Adipocyte (in vitro differentiated cells): ENCODE results near the gene QSOX2.

Source experiments
- DNase-seq: peaks from one replicate; pipeline ENCODE4 v3.0.0-alpha.2; 2015; ENCODE audit warnings: low read depth
- H3K27me3 ChIP-seq: replicated peaks from 2 replicates; pipeline ENCODE4 v1.7.0; 2013; ENCODE audit warnings: mild to moderate bottlenecking, low read length, moderate library complexity; ENCODE audit not compliant: control insufficient read depth, insufficient read depth
- H3K36me3 ChIP-seq: 2 replicates; pipeline ENCODE4 v1.7.0; 2013; ENCODE audit warnings: low read length, mild to moderate bottlenecking, moderate library complexity; ENCODE audit not compliant: control insufficient read depth, insufficient read depth, severe bottlenecking
- H3K4me1 ChIP-seq: 2 replicates; pipeline ENCODE4 v1.7.0; 2013; ENCODE audit warnings: mild to moderate bottlenecking, low read length, moderate library complexity; ENCODE audit not compliant: control insufficient read depth, insufficient read depth
- H3K4me3 ChIP-seq: 2 replicates; pipeline ENCODE4 v1.7.0; 2013; ENCODE audit warnings: mild to moderate bottlenecking, low read length, moderate library complexity
- H3K9ac ChIP-seq: 2 replicates; pipeline ENCODE4 v1.7.0; 2013; ENCODE audit warnings: mild to moderate bottlenecking, low read length, moderate library complexity
- H3K9me3 ChIP-seq: 2 replicates; pipeline ENCODE4 v1.7.0; 2013; ENCODE audit warnings: mild to moderate bottlenecking, low read length, moderate library complexity; ENCODE audit not compliant: control insufficient read depth

QSOX2 gene

GRCh38 chr9:136201609-136202453 lies 43.8 kb downstream of the QSOX2 start:
- no peaks in the 10 kb centered on the region for H3K36me3 ChIP-seq
- peak; percentile 60 for DNase-seq
- peaks cover 46% of the 10 kb centered on the region for H3K27me3 ChIP-seq
- H3K9ac ChIP-seq, result no peak overlapping the region
- no peaks in the 10 kb centered on the region for H3K9me3 ChIP-seq
- no peak overlapping the region for H3K4me3 ChIP-seq
- no peaks in the 10 kb centered on the region for H3K4me1 ChIP-seq

- DNase-seq, result no peak
- Histone ChIP-seq H3K4me1 (no peaks in the 10 kb centered on the region), H3K9me3 (no peaks in the 10 kb centered on the region), H3K4me3 (no peak overlapping the region), H3K27me3 (peaks cover 53% of the 10 kb centered on the region), H3K9ac (no peak overlapping the region), H3K36me3 (no peaks in the 10 kb centered on the region)
Measured at GRCh38 chr9:136201174-136201573, 44.4 kb downstream of the QSOX2 start.

DNA sequence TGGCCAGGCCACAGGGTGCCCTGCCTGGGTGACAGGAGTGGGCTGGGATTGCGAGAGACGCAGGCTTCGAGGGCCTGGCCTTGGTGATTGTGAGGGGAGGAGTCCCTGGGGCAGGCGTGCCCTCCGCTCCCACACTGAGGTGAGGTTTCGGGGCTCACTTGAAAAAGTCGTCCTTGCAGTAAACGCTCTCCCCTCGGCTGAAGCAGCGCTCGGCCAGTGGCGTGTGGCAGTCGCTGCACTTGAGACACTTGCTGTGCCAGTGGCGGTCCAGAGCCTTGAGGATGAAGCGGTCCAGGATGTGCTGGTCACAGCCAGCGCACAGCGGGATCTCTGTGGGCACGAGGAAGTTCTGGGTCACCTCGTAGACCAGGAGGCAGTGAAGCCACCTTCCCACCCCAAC lies 45.2 kb downstream of the QSOX2 start:
- Histone ChIP-seq H3K4me3 (no peak overlapping the region), H3K36me3 (no peaks in the 10 kb centered on the region), H3K27me3 (peaks cover 57% of the 10 kb centered on the region), H3K9me3 (no peaks in the 10 kb centered on the region), H3K4me1 (no peaks in the 10 kb centered on the region), H3K9ac (no peak overlapping the region)
- no peak for DNase-seq

GRCh38 chr9:136199391-136200288 lies 46.0 kb downstream of the QSOX2 start:
- no peaks in the 10 kb centered on the region for H3K4me1 ChIP-seq
- no peak overlapping the region for H3K4me3 ChIP-seq
- peaks cover 62% of the 10 kb centered on the region for H3K27me3 ChIP-seq
- no peaks in the 10 kb centered on the region for H3K36me3 ChIP-seq
- no peaks in the 10 kb centered on the region for H3K9me3 ChIP-seq
- no peak for DNase-seq
- no peak overlapping the region for H3K9ac ChIP-seq

GRCh38 chr9:136198605-136199083 lies 47.0 kb downstream of the QSOX2 start:
- peaks cover 52% of the 10 kb centered on the region for H3K27me3 ChIP-seq
- H3K36me3 ChIP-seq, result no peaks in the 10 kb centered on the region
- H3K4me1 ChIP-seq, result no peaks in the 10 kb centered on the region
- no peak overlapping the region for H3K9ac ChIP-seq
- no peak overlapping the region for H3K4me3 ChIP-seq
- peak; percentile 34 for DNase-seq
- H3K9me3 ChIP-seq, result no peaks in the 10 kb centered on the region

DNA sequence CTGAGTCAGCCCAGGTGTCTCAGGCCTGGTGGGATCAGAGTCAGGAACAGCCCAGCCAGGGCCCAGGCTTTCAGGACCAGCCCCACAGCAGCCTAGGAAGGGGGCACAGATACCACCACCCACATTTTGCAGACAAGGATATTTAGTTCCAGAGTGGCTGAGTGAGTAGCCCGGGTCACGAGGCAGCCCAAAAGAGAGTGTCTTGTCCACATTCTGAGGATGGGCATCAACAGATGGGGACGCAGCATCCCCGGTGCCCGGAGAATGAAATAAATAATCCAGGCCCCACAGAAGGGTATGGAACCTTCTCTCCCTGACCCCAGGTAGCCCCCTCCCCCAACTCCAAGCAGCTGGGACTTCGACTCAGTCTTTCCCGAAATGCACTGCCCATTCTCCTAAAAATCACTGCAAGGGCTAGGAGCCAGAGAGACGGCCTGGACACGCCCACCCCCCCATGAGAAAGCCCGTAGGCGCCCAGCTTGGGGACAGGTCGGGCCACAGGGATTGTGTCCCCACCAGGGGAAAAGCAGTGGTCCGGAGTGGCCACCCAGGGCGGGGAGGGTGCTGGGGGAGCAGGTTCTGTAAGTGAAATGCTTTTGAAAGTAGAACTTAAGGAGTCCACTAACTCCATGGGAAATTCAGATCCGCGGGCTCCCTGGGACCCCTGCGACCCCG lies 47.5 kb downstream of the QSOX2 start:
- Histone ChIP-seq H3K4me3 (no peak overlapping the region), H3K4me1 (no peaks in the 10 kb centered on the region), H3K9me3 (no peaks in the 10 kb centered on the region), H3K27me3 (peaks cover 51% of the 10 kb centered on the region), H3K9ac (no peak overlapping the region), H3K36me3 (no peaks in the 10 kb centered on the region)
- DNase-seq, result no peak

DNA sequence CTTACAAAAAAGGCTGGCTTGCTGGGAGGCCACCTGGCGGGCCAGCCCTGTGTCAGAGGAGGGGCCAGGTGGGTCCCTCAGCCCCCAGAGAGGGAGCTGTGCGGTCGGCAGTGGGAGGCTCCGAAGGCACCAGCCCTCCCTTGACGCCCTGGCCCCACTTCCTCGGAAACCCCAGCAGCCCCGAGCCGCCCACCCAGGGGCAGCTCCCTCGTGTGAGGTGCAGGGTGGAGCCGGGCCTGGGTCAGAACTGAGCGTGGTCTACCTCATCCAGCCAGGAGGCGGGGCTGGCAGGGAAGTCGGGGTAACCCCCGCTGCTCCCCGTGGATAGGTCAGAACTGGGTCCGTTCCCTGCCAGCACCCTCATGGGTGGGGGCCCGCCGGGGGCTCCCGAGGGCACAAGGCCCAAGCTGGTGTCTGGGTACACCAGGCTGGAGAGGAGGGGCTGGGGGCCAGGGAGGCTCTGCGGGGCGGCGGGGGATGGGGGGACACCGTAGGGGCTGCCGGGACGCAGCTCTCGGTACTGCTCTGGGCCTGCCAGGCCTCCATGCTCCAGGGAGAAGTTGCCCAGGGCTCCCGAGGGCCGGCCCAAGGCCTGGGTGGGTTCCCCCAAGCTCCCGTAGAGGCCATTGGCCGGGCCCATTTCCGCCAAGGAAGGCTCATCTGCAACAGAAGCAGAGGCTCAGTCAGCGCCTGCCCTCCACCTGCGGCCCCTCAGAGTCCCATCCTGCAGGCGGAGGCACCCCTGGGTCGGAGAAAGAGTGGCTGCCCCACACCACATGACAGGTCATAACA lies 48.3 kb downstream of the QSOX2 start:
- H3K9me3 ChIP-seq, result no peaks in the 10 kb centered on the region
- no peaks in the 10 kb centered on the region for H3K4me1 ChIP-seq
- DNase-seq, result no peak

DNA sequence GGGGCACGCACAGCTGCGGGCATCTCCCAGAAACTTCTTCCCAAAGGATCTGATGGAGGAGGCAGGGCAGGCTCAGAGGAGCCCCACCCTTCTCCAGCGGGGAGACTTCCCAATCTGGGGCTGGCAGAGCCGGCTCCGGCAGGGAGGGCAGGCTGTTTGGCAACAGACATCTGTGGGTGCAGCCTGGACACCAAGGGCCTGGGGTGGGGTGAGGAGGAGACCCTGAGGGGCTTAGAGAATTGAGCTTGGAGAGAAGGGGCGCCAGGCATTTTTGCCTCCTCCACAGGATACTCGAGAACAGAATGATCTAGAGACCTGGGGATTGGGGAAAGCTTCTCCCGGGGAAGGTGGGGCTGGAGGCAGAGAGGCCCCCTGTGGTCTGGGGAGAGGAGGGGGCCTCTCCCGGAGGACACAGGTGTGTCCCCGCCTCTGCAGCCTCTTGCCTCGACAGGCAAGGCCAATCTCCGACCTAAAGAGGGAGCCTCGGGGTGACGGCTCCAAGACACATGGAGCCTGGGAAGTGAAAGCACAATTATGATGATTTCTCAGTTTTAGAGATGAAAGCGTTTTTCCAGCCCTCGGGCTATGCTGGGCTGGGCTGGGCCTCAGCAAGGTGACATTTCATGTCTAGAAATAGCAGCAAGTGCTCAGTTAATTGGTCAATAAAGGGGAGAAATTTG lies 49.1 kb downstream of the QSOX2 start:
- Histone ChIP-seq H3K4me1 (no peaks in the 10 kb centered on the region), H3K36me3 (no peaks in the 10 kb centered on the region), H3K27me3 (peaks cover 63% of the 10 kb centered on the region), H3K4me3 (no peak overlapping the region), H3K9me3 (no peaks in the 10 kb centered on the region), H3K9ac (no peak overlapping the region)
- no peak for DNase-seq

More for the DNA sequence above, 48.3 kb downstream of the QSOX2 start:
- Histone ChIP-seq H3K9ac (no peak overlapping the region), H3K36me3 (no peaks in the 10 kb centered on the region), H3K4me3 (no peak overlapping the region), H3K27me3 (peaks cover 55% of the 10 kb centered on the region)

GRCh38 chr9:136194540-136194939 lies 51.1 kb downstream of the QSOX2 start:
- no peaks in the 10 kb centered on the region for H3K4me1 ChIP-seq

DNA sequence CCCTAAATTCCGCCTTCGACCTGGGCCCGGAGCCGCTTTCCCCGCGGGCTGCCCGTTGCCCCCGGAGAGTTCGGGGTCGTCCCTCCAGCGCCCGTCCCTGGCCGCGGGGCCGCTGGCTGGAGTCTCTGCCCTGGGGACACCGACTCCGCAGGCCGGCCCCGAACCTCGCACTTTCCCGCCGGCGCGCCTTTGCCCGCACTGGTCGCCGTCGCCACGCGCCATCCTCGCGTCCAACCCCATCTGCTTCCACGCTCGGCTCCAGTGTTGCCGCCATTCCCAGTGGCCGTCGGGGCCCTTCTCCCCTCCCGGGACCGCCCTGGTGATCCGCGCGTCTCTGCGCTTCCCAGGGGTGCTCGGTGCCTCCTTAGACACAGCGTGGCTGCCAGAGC lies 51.7 kb downstream of the QSOX2 start:
- Histone ChIP-seq H3K9me3 (no peaks in the 10 kb centered on the region), H3K4me1 (no peaks in the 10 kb centered on the region)

More at GRCh38 chr9:136194540-136194939, 51.1 kb downstream of the QSOX2 start:
- peaks cover 58% of the 10 kb centered on the region for H3K27me3 ChIP-seq
- H3K4me3 ChIP-seq, result no peak overlapping the region
- DNase-seq, result no peak
- H3K36me3 ChIP-seq, result no peaks in the 10 kb centered on the region
- H3K9me3 ChIP-seq, result no peaks in the 10 kb centered on the region
- no peak overlapping the region for H3K9ac ChIP-seq

More for the DNA sequence above, 51.7 kb downstream of the QSOX2 start:
- Histone ChIP-seq H3K4me3 (no peak overlapping the region), H3K9ac (no peak overlapping the region), H3K36me3 (no peaks in the 10 kb centered on the region), H3K27me3 (peaks cover 54% of the 10 kb centered on the region)
- DNase-seq, result no peak
